NCI-H524 (cell line): ENCODE results near the gene ABT1.
"Not testable (repeated sequence)": the region's sequence is repeated elsewhere in the genome, so short reads cannot be mapped to it uniquely, and the experiment has no call there.

ENCODE experiments used
- DNase-seq, 2 experiments: peaks; one replicate each; lab custom pipeline; 2025; lab: John Stamatoyannopoulos, UW

ABT1 gene

GRCh38 chr6:26596579-26597388 lies at the start of gene ABT1:
Gene ABT1 (plus strand): TSS chr6:26596953. CDS start chr6:26596983, 30 bp downstream.
- DNase-seq, result peak; percentile 95 to 96

DNA sequence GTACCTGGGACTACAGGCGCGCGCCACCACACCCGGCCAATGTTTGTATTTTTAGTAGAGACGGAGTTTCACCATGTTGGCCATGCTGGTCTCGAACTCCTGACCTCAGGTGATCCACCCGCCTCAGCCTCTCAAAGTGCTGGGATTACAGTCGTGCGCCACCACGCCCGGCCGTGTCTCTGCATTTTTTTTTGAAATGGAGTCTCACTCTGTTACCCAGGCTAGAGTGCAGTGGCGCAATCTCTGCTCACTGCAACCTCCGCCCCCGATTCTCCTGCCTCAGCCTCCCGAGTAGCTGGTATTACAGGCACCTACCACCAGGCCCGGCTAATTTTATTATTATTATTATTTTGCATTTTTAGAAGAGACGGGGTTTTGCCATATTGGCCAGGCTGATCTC lies 49.4 kb upstream of the ABT1 start:
- not testable (repeated sequence) for DNase-seq

GRCh38 chr6:26550250-26550993 lies 46.3 kb upstream of the ABT1 start:
- DNase-seq, result peak; percentile 67 to 77

- no peak for DNase-seq
Measured at GRCh38 chr6:26552205-26552604, 44.5 kb upstream of the ABT1 start.

- no peak for DNase-seq
Measured at GRCh38 chr6:26552640-26553188, 44.0 kb upstream of the ABT1 start.

- peak; percentile 43 to 78 for DNase-seq
Measured at GRCh38 chr6:26553264-26553634, 43.5 kb upstream of the ABT1 start.

DNA sequence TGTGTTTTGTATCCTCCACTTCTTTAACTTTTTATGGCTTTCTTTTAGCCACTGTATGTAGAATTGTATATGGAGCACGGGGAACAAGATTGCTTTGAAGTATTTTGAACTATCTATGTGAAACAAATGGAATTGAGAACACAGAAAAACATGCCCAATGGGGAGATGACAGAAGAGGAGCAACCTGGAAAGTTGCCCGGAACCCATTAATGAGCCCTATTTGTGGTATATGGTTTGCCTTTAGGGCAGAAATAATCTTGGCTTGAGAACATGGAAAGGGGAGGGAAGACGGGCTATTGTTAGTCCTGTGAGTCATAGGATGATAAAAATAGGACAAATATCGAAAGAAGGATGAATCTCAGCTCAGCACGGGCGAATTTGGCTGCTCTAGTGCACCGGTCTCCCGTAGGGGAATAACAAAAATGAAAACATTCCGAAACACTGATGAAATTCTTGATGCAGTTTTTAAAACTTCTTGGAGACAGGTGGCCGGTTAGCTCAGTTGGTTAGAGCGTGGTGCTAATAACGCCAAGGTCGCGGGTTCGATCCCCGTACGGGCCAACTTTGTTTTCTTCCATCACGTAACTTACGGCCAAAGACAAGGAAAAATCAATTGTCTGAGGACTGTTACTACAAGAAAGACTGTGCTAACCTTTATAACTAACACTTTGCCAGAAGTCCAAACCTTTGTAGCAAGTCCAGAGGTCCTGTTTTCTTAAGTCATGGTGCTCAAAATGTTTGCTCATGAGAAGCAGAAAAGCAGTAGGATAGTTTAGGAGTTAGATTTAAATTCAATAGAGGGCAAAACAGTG lies 42.9 kb upstream of the ABT1 start:
- DNase-seq, result peak; percentile 69 to 83

DNA sequence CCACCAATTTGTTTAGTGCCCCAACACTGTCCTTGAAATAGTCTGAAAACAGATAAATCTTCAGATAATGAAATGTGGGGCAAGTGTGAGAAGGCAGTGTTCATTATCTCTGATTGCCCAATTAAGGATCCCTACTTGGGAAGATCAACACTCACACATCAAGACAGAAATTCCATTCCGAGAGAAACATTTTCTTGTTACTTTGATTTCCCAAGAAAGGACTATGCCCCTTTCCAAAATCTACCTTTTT lies 42.4 kb upstream of the ABT1 start:
- DNase-seq, result no peak

- peak in 1 of 2 experiments; percentile 62 for DNase-seq
Measured at GRCh38 chr6:26554697-26555504, 41.9 kb upstream of the ABT1 start.

- no peak for DNase-seq
Measured at GRCh38 chr6:26555505-26556262, 41.1 kb upstream of the ABT1 start.

DNA sequence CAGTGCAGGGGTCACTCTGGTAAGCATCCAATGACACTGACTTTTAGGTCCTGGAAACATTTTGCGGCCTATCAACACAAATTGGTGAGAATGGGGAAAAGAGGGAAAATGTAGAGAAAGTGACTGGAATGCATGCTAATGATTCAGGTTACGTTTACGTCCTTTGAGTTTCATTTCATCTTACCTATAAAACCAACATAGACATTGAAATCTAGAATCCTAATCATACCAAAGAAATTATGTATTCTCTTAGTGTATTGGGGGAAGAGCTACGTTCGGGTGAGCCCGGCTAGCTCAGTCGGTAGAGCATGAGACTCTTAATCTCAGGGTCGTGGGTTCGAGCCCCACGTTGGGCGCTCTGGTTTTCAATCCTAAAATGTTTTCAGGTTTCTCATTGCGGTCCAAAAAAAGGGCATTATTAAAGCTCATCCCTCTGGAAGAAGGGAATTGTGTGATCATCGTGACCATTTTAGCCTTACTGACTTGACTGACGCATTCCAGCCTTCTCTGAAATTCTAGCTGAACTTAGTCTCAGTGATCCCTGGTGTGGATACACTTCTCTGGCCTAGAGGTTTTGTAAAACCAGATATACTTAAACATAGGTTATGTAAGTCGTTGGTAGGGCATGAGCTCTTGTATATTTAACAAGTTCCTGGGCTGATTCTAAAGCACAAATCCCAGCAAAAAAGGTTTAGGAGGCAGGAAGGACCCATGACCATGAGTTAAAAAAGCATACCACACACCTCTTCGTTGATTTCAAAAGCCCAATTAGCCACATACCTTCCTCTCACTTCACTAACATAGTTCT lies 40.3 kb upstream of the ABT1 start:
- DNase-seq, result peak; percentile 75 to 83

- DNase-seq, result no peak
Measured at GRCh38 chr6:26561533-26562466, 35.0 kb upstream of the ABT1 start.

DNA sequence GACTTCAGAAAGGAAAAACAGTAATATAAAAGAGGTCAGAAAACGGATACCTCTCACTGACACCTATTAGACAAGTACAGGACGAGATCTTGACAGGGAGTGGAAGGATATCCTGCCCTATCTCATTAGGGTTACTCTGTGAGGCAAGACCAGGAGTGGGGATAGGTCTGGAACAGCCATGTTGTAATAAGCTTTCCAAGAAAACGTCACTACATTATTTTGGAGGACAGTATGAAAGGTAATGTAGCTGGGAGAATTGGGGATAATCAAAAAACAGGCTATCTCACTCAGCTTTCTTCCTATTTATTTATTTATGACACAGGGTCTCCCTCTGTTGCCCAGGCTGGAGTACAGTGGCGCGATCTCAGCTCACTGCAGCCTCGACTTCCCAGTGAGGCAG lies 33.3 kb upstream of the ABT1 start:
- DNase-seq, result no peak

DNA sequence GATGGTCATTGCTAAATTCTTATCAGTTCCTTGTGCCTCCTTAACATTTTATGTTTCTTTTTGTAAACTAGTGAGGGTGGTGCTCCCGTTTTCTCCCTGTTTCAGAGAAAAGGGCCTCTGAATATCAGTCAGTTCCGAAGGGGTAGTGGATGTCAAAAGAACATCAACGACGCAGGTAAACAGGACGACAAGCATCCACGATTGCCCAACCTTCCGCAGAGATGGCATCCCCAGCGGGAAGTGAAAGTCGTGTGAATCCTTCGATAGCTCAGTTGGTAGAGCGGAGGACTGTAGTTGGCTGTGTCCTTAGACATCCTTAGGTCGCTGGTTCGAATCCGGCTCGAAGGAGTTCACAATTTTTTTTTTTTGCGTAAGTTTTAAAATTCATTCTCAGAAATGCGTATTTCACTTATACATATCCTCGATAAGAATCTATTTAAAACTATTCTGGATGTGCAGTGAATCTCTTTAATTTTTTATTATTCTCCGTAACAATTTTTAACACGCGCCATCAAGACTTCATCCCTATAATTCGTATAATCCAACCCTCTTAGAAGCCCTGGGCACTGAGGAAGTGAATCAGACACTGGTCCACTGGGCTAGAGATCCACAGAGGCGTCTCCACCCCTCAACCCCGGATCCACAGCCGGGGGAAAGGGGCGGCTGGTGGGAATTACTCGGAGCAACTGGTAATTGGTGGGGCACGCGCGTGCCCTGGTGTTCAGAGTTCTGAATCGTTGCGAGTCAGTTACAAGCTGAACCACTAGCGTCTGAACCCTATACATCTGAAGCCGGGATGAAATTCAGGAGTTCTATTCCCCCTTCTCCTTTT lies 27.9 kb upstream of the ABT1 start:
- peak; percentile 88 to 94 for DNase-seq

GRCh38 chr6:26569433-26569764 lies 27.4 kb upstream of the ABT1 start:
- no peak for DNase-seq

DNA sequence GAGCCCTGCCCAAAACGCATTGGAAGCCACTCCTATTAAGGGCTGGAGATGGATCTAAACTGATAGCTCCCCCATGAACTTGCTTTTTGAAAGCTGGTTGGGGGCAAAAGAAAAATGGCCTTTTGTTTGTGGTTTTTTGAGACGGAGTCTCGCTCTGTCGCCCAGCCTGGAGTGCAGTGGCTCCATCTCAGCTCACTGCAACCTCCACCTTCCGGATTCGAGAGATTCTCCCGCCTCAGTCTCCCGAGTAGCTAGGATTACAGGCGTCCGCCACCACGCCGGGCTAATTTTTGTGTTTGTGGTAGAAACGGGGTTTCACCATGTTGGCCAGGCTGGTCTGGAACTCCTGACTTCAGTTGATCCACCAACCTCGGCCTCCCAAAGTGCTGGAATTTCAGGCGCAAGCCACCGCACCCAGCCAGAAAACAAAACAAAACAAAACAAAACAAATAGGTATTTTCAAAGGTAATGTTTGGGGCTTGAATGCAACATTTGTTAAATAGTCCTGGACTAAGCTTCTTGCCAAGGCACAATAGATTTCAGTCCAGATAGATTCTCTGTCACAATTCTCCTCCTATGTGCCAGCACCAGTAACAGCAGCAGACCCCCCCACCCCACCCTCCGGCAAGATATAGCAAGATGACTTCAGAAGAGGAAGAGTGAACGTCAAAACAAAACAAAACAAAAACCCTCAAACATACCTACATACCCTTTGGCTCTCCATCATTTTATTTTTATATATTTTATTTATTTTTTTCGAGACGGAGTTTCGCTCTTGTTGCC lies 26.5 kb upstream of the ABT1 start:
- no peak for DNase-seq

DNA sequence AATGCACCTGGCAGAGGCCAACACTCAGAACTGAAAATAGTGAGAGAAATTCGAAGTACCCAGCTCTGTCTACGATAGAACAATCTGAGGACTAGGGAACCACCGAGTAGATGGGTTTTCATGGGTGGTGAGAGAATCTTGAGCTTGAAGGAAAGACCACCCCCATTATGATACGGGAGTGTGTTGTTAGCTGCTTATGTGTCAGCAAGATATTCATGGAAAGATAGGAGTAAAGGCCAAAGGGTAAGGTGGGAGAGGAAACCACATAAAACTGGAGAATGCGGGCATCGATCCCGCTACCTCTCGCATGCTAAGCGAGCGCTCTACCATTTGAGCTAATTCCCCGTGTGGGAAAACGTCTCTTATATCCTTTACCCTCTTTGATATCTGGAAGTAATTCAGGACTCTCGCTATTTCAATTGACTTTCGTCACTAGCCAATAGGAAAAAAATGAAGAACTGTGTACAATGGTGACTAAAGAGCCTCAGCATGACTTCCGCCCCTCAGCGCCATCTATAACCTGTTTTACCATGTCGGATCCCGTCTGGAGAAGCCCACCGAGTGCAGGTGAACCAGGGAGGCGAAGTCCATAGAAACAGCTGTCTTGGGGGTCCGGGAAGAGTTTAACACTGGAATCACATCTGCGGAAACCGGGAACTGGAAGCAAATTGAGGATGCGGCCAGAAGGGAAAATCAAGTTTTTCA lies 25.0 kb upstream of the ABT1 start:
- DNase-seq, result peak; percentile 79 to 92
